ENCODE data around the gene KCNJ6.

KCNJ6 gene

DNA sequence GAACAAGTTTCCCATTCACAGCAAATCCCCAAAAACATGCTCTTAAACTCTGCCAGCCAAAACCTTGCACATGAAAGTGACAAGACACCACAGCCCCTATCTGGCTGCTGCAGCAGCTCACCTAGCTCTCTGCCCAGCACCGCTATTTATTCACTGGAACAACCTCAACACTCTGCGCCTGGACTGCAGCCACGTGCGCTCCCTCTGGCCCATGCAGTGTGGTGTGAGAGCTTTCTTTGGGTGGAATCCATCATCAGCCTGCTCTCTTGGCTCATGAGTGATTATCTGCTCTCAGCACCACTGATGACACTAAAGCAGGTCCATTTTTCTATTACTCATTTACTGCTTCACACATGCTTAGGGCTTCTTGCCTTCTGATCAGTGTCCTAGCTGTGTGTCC lies 11.4 kb downstream of the KCNJ6 start:
- DNase-seq: no peak

DNA sequence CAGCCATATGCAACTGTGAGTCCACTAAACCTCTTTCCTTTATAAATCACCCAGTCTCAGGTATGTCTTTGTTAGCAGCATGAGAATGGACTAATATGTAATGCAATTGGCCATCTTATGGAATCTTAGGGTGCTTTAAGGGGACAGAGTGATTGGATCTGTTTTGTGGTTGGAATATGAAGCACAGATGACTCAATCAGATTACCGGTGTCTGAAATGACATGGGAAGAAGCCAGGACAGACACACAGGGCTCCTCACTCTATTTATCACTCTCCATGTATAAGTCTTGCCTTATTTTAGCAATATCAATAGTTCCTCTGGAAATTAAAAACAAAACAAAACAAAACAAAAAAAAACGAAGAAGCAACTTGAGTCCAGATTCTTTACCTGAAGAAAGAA lies 12.9 kb downstream of the KCNJ6 start:
- no peak for DNase-seq

DNA sequence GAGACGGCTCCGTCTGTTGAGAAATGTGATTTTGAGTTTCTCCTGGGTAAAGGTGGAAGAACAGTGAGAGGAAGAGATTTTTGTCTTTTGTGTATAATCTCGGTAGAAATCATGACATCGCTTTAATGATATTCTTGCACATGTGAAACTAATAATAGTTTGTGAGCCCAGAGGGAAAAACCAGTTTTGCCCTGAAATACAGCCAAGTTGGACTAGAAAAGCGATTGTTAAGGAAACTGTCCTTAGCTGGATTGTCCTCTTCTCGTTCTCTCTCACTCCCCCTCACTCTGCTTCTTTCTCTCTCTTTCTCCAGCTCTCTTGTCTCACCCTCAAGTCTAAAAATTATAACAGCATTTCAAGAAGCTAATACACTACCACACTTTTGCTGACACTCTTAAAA lies 17.1 kb downstream of the KCNJ6 start:
- no peak for DNase-seq

DNA sequence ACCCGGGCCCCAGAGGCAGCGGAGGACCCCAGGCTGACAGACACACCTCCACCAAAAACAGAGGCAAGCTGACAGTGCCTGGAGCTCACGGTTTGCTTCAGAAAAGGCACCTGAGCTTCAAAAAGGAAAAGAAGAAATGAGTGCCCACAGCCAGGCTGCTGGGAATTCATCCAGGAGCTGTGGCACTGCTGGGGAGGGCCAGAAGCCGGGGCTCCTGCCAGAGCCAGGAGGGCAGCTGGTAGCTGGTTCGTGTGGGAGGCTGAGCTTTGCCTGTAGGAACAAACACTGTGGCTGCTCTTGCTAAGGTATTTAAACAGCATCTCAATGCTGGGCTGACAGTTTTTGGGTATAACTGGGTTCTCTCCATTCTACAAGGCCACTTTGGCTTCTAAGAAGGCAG lies 19.5 kb downstream of the KCNJ6 start:
- no peak for DNase-seq

DNA sequence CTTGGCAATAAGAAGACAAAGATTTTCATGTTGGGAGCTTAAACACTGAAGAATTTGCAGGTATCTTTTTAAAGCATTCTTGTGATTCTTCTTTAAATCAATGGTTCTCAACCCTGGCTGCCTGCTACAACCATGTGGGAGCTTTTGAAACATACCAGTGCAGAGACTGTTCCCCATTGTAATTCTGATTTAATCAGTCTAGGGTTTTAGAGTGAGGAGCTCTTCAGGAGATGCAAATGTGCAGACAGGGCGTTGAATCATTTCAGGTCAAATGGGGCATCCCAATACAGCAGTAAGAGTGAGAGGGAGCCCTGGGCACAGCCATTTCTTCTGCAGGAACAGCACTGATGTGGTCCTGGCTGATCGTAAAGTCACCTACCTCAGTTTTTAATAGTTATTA lies 24.3 kb downstream of the KCNJ6 start:
- DNase-seq: no peak

DNA sequence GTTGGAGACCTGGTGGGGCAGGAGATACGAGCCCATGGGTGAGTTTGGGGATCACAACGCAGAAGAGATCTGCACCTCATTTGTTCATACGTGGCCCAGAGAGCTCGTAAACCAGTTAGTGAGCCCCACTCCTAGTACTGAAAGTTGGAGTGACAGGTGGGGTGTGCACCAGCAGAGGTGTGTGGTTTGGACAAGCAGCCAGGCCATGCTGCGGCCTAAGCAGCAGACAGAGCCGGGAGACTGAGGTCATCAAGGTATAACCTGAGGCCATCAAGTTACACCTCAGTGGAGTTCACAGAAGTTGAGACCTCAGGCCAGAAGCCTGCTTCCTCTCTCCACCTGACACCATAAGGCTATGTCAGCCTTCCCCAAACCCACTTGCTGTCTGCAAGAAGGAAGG lies 27.6 kb downstream of the KCNJ6 start:
- no peak for DNase-seq

DNA sequence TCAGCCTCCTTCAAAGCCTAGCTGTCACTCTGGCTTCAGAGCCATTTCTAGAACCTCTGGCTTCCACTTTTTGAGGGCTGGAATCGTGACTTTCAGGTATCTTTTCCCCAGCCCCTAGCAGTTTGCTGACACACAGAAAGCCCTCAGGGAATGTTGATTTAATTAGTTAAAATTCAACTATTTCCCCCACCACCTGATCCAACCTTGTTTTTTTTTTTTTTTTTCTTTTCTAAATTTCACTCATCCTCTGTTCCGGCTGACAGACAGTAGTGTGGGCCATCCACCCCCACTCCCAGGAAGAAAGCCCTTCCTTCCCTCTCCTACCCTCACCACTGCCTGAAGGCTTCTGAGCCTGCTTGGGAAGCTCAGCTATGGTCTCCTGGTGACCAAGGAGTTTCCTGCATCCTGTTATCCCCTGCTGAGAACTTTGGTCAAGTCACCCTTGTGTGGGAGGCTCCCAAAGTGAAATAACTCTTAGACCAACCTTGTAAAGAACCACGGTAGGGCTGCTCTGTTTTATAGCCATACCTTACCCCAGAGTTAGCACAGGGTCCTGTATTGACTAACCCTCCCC lies 29.4 kb downstream of the KCNJ6 start:
- no peak for DNase-seq

DNA sequence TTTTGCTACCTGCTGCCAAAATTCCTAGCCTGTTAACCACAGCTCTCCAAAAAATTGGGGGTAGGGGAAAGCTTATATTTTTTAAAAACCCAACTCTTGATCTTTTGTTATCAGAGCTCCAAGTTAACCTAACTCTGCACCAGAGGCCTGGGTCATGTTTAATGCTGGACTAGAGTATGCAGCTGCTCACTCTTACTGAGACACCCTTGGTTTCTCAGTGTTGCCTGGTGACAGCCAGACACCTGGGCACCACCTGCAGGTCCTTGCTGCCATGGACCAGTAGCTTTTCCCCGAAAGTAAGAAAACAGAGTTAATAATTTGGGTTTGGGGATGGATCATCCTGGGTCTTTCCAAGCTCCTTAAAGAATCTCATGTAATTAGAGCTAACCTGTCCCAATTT lies 30.1 kb downstream of the KCNJ6 start:
- DNase-seq: peak; percentile 2

DNA sequence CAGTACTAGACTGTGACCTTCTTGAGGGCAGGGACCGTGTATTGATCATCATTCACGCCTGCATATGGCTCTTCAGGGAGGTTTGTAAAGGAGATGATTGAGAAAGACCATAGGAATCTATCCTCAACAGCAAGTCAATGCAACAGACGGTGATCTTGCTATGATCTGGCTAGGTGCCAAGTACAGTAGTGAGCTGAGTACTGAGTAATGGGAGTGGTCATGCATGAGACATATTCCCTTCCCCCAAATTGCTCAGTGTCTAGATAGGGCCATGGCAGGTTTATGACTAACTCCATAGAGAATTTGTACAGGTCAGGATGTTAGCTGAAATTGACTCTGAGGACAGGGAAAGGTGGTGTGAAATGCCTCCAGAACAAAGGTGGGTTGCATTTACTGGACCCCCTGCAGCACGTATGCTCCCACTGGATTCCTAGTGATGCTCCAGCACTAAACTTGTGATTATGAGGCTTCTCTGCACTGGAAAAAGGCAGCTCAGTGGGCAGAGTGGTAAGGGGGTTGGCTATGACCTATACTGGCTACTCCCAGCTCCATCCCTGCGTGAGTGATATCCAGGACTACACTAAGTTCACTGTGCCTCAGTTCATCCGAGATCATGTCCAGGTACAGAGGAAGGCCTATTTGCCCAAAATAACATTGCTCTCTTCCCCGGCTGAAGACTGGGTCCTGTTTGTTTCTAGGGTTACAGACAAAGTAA lies 37.2 kb downstream of the KCNJ6 start:
- no peak for DNase-seq

DNA sequence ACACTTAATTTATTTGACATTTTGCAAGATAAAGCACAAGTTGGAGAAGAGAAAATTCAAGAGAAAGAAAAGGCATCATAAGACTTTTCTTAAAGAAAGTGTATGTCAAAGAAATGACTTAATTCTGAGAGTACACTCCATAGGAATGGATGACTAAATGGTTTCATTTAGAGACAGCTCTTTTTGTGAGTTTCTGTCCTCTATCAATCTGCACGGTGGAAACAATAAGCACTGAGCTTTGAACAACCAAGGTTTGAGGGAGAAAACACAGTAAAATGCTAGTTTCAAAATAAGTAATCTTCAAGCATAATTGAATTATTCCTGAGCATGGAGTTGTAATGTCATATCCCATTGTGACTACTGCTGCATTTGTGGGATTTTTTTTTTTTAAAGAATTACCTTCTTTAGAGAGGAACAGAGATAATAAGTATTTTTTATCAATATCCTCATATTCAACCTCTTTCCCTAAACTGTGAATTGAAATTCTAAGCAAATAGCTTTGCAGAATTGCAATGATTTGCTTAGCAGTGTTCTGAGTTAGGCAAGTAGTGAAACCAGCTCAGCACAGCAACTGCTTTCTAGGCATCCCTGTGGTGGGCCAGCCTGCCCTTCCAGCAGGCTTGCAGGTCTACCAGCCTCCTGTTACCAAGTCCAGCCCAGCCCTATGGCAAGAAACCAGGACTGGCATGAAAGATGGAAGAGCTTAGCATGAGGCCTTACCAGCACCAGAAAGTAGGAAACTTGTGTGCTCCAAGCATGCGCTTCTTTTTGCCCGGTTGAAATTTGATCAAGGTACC lies 38.2 kb downstream of the KCNJ6 start:
- DNase-seq: no peak

DNA sequence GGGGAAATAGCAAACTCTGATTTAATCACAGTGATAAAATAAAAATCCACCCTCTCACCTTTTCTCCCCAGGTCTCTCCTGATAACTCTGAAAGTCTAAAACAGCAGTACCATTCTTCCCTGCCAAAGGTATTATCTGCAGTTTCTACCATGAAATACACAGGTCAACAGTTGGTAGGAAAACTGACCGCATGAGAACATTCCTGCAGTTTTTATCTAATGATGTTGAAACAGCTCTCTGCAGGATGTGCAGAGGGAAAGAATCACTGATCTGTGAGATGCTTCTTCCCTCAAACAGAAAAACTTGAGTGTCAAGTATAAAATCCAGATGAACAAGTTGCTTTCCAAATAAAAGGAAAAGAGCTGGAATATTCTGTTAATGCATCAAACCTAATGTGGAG lies 39.1 kb downstream of the KCNJ6 start:
- no peak for DNase-seq

DNA sequence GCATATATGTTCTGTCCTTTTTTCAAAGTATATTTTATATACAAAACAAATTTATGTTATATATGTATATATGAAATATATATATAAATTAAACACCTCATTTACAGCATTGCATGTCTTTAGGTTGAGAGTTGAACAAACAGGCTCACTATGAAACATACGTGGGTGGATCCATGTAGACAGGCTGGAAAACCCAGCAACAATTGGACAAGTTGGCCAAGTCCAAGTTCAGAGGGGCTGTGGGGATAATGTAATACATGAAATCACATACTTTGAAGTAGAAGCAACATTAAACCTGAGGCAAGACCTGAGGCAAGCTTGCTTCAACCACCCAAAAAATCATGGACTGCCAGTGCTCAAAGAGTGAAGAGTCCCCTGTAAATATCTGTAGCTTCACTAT lies 39.7 kb downstream of the KCNJ6 start:
- no peak for DNase-seq

DNA sequence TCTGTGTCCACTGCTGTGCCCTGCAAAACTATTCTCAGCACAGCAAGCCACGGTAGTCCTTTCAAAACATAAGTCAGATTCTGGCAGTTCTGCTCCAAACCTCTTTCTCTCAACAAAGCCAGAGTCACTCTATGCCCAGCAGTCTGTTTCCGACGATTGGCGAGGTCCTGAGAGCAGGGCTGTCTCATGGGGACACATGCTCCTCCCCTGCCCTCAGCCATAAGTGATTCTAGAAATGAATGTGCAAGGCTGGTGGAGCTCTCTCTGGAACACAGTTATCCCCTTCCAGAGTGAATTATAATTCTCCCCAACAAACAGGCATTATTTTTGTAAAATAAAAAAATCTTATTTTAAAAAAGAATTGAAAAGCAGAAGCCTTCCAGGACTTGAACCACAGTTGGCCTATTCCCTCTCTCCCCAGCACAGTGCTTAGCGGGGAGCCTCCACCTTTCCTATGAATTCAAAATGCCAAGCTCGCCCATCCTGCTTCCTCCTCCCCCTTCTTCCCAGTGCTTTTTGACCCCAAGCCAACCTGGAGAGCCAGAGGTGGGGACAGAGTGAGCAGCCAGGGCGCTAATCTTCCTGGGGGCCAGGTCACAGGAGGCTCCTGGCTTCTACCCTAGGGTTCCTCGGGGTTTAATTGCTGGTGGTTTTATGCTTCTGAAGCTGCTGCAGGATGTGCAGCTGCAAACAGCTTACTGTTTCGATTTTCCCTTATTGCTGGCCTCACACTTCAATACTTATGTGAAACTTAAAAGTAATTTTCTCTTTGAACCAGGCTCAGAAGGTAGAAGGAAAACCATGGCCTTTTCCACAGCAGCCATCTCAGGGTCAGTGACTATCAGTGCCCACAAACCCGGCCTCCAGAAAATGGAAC lies 41.1 kb downstream of the KCNJ6 start:
- no peak for DNase-seq

DNA sequence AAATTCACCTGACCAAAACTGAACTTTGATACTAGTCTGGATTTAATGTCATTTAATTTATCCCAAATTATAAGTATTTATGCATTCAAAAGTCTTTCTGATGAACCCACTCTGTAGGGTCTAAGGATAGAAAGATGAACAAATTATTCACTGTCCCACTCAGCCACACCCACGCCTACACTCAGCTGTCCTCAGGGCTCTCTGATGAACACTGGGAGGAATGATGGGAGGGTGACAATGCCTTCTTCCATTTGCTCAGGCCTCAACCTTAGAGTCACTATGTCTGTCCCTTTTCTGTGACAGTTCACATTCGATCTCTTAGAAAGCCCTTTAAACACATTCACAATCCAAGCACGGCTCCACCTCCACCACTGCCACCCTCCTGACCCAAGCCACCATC lies 41.8 kb downstream of the KCNJ6 start:
- no peak for DNase-seq

DNA sequence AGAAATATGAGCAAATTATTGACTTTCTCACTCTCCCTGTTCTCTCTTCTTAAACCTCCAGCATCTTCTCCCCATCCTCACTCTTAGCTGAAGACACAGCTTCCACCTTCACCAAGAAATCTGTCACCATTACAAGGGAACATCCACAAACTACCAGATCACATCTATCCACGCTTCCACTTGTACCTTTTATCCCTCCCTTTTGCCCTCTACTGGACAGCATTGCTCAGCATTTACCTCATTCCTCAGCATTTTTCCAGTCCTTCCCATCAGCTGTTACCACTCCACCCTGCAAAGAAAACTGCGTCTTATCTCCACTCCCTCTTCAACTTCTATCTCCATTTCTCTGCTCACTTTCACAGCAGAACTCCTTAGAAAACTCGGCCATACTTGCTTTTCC lies 42.6 kb downstream of the KCNJ6 start:
- no peak for DNase-seq

DNA sequence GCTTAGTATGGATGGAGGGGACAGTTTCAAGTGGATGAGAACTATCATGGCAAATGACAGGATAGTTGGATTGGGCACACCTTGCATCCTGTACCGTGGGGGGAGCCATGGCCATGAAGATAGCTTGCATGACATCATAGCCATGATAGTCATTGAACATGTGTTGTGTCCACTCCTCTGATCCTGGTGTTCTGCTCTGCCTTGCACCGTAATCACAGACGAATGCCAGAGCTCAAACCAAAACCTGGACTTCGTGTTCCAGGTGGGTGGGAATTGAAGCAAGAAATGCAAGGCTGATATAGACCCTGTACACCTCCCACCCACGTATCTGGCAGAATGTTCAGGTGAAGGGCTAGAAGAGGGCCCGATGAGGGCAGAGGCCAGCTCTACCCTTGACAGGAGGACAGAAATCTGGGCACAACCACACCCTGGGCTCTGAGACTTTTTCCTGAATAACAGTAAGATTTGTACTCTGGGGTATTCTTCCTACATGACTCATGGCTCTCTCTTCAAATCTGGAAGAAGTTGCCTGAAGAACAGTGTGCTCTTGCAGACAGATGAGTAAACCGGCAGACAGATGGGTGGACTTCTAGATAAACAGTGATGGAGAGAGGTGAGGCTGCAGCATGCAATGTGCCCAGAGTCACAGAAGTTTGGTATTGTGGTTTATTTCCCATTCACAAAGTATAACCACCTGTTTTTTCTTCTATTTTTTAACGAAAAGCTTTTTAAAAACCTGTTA lies 45.0 kb downstream of the KCNJ6 start:
- DNase-seq: no peak

DNA sequence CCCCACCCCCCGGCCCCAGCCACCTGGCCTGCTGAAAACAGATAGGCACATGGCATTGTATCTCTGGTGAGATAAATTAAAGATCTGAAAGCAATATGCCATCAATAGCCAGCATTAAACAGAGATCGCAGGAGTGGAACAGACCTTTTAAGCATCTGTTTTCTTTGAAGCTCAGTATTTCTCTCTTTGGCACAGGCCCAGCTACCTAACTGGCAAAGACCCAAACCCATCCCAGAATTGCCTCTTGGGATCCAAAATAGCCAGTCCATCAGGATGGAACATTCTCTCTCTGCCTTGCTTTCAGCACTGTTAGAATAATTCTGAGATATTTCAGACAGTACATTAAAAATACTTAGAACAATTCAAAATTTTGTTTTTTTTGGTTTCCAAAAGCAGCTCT lies 46.0 kb downstream of the KCNJ6 start:
- DNase-seq: no peak

DNA sequence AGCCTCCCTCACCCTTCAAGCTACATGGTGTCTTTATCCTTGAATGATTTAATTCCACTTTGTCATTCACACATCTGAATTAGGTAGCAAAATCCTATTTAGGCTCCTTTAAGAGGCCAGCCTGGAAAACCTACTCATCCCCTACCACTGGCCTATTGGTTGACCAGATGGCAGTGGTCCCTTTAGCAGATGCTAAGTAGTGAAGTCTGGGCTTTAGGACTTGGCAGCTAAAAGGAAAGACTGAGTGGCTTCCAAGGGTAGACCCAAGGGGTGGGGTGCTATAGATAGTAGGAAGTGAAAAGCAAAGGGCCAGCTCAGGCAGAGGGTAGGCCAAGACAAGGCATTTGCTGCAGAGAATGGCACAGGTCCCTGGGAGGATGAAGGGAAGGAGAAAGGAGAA lies 46.6 kb downstream of the KCNJ6 start:
- no peak for DNase-seq

DNA sequence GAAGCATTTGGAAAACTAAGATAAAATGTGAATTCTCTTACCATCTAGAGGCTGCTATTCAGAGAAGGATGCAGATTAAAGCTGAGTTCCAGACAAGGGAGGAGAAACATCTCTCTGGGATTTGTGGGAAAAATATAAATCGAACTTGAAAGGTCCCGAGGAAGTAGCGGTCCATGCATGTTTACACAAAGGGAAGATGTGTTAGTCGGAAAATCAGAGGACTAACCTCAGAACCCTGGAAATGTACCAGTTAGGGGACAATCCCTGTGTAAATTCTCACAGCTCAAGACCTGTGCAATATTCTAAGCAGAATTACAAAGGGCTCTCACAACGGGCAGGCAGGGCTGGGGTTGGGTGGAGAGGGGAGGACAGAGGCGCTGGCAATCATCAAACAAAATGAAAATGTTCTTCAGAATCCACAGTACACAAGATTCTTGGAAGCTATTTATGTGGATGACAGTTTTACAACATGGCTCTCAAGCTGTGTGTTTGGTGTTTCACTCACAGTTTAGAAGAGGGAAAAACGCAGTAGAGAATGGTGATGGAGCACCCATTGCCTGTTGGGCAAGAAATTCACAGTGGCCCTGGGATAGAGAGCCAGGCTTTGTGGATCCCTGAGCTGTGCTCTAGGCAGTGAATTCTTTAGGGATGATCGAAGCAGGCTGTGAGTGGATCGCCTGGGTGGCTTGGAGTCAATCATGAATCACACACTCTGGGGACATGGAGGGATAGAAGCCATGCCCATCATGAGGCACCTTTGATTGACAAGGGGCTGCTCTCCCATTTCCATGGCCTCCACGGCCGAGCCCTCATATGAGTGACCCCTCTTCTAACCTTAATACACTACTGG lies 47.6 kb downstream of the KCNJ6 start:
- DNase-seq: no peak

DNA sequence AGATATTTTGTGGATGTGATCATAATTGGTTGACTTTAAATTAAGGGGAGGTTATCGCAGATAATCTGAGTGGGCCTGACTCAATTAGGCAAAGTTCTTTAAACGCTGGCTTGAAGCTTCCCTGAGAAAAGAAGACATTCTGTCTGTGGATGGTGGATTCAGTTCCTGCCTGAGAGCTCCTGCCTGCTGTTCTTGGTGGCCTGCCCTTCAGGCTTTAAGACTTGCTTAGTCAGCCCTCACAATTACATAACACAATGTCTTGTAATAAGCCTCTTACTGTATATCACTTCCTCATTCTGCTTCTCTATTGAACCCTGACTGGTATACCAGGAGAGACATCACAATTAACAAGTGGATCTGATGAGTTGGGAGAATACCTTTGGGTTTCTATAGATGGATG lies 50.2 kb downstream of the KCNJ6 start:
- no peak for DNase-seq

DNA sequence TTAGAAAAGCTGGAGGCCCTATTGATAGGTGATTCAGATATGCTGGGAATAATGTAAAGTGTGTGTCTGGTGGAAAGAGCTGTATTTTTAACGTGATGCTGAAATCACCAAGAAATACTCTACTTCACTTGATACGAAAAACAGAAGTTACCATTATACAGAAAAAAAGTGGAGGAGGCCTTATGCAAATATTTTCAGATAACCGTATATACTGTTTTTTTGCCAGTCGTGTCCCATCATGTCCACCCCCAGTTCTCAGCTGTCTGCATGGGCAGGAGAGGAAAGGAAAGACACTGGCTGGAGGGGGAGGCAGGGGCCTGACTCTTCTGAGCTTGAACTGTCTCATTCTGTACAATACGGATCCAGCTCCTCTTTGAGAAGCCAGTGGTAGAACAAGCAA lies 51.1 kb downstream of the KCNJ6 start:
- DNase-seq: no peak

DNA sequence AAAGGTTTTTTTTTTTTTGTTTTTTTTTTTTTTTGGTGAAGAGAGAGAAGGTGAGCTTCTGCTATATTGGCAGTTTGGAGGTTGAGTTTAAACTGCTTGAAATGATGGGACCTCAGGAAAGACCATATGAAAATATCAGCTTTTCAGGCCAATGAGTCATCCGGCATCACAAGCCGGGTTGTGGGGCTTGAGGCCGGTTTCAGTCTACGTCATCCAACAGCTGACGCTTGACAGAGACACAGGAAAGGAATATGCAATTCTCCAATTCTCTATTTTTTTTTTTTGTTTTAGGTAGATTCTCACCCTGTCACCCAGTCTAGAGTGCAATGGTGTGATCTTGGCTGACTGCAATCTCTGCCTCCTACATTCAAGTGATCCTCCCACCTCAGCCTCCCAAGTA lies 52.4 kb downstream of the KCNJ6 start:
- DNase-seq: no peak

Measured in NCI-H774 (cell line).